Measurements from ENCODE around the gene FBXO34.

The FBXO34 gene

GRCh38 chr14:55370883-55371455, 99.7 kb downstream of the FBXO34 start:
- no peak overlapping the region for H3K9ac ChIP-seq (ENCODE audit: insufficient read length, low read depth)
- DNase-seq (ENCODE audit: low read depth, low spot score), result no peak
- no peaks in the 10 kb centered on the region for H3K27me3 ChIP-seq (ENCODE audit: insufficient read depth, insufficient read length)
- no peak overlapping the region for H3K4me3 ChIP-seq (ENCODE audit: insufficient read length, low read depth)
- no peaks in the 10 kb centered on the region for H3K4me1 ChIP-seq (ENCODE audit: insufficient read depth, insufficient read length)
- peaks cover 24% of the 10 kb centered on the region for H3K36me3 ChIP-seq (ENCODE audit: insufficient read depth, insufficient read length, low read length)
- H3K9me3 ChIP-seq (ENCODE audit: insufficient read depth, low read length), result no peaks in the 10 kb centered on the region
- TF ChIP-seq YY1 (IDR thresholded peaks at IDR 0.05; ENCODE audit: insufficient read depth, insufficient read length) (no peak), SUZ12 (IDR thresholded peaks at IDR 0.05; ENCODE audit: extremely low read depth, insufficient read depth, insufficient read length) (no peak), ZNF274 (IDR thresholded peaks at IDR 0.05; ENCODE audit: low read depth, low read length) (no peak)

GRCh38 chr14:55372423-55372822, 101.2 kb downstream of the FBXO34 start:
- no peak for TF ChIP-seq ZNF274 (IDR thresholded peaks at IDR 0.05; ENCODE audit: low read depth, low read length)
- no peak for TF ChIP-seq YY1 (IDR thresholded peaks at IDR 0.05; ENCODE audit: insufficient read depth, insufficient read length)
- no peak for TF ChIP-seq SUZ12 (IDR thresholded peaks at IDR 0.05; ENCODE audit: extremely low read depth, insufficient read depth, insufficient read length)

GRCh38 chr14:55372825-55373224, 101.6 kb downstream of the FBXO34 start:
- DNase-seq (ENCODE audit: low read depth, low spot score), result no peak
- Histone ChIP-seq H3K36me3 (ENCODE audit: insufficient read depth, insufficient read length, low read length) (peaks cover 32% of the 10 kb centered on the region), H3K4me1 (ENCODE audit: insufficient read depth, insufficient read length) (no peaks in the 10 kb centered on the region), H3K9ac (ENCODE audit: insufficient read length, low read depth) (no peak overlapping the region), H3K27me3 (ENCODE audit: insufficient read depth, insufficient read length) (no peaks in the 10 kb centered on the region), H3K9me3 (ENCODE audit: insufficient read depth, low read length) (no peaks in the 10 kb centered on the region), H3K4me3 (ENCODE audit: insufficient read length, low read depth) (no peak overlapping the region)
- TF ChIP-seq SUZ12 (IDR thresholded peaks at IDR 0.05; ENCODE audit: extremely low read depth, insufficient read depth, insufficient read length) (no peak), YY1 (IDR thresholded peaks at IDR 0.05; ENCODE audit: insufficient read depth, insufficient read length) (no peak), ZNF274 (IDR thresholded peaks at IDR 0.05; ENCODE audit: low read depth, low read length) (no peak)

More at GRCh38 chr14:55372423-55372822, 101.2 kb downstream of the FBXO34 start:
- H3K27me3 ChIP-seq (ENCODE audit: insufficient read depth, insufficient read length), result no peaks in the 10 kb centered on the region
- no peak overlapping the region for H3K9ac ChIP-seq (ENCODE audit: insufficient read length, low read depth)
- H3K4me3 ChIP-seq (ENCODE audit: insufficient read length, low read depth), result no peak overlapping the region
- no peaks in the 10 kb centered on the region for H3K9me3 ChIP-seq (ENCODE audit: insufficient read depth, low read length)
- peaks cover 32% of the 10 kb centered on the region for H3K36me3 ChIP-seq (ENCODE audit: insufficient read depth, insufficient read length, low read length)
- DNase-seq (ENCODE audit: low read depth, low spot score), result no peak
- H3K4me1 ChIP-seq (ENCODE audit: insufficient read depth, insufficient read length), result no peaks in the 10 kb centered on the region

GRCh38 chr14:55373784-55374705, 102.8 kb downstream of the FBXO34 start:
- no peak for TF ChIP-seq SUZ12 (IDR thresholded peaks at IDR 0.05; ENCODE audit: extremely low read depth, insufficient read depth, insufficient read length)
- no peak for TF ChIP-seq YY1 (IDR thresholded peaks at IDR 0.05; ENCODE audit: insufficient read depth, insufficient read length)
- no peak for TF ChIP-seq ZNF274 (IDR thresholded peaks at IDR 0.05; ENCODE audit: low read depth, low read length)
- no peak for DNase-seq (ENCODE audit: low read depth, low spot score)
- Histone ChIP-seq H3K9me3 (ENCODE audit: insufficient read depth, low read length) (no peaks in the 10 kb centered on the region), H3K4me3 (ENCODE audit: insufficient read length, low read depth) (no peak overlapping the region), H3K27me3 (ENCODE audit: insufficient read depth, insufficient read length) (no peaks in the 10 kb centered on the region), H3K4me1 (ENCODE audit: insufficient read depth, insufficient read length) (no peaks in the 10 kb centered on the region), H3K9ac (ENCODE audit: insufficient read length, low read depth) (no peak overlapping the region), H3K36me3 (ENCODE audit: insufficient read depth, insufficient read length, low read length) (peaks cover 35% of the 10 kb centered on the region)

DNA sequence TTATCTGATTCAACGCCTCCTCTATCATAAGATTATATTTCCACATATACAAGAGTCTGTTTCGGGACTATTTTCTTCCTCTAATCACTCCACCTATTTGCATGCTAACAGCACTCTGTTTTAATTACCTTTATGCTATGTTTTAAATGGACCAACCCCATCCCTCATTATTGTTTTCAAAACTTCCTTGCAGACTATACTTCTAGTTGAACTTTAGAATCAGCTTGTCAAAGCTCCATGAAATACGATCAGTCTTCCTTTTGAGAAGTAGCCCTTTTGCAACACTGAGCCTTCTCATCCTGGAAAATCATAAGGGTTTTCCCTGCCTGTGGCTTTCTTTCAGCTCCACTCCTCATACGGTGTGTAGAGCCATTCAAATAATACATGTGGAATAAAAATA, 103.5 kb downstream of the FBXO34 start:
- Histone ChIP-seq H3K4me3 (ENCODE audit: insufficient read length, low read depth) (no peak overlapping the region), H3K4me1 (ENCODE audit: insufficient read depth, insufficient read length) (no peaks in the 10 kb centered on the region), H3K27me3 (ENCODE audit: insufficient read depth, insufficient read length) (no peaks in the 10 kb centered on the region), H3K9me3 (ENCODE audit: insufficient read depth, low read length) (no peaks in the 10 kb centered on the region), H3K36me3 (ENCODE audit: insufficient read depth, insufficient read length, low read length) (peaks cover 31% of the 10 kb centered on the region), H3K9ac (ENCODE audit: insufficient read length, low read depth) (no peak overlapping the region)
- TF ChIP-seq SUZ12 (IDR thresholded peaks at IDR 0.05; ENCODE audit: extremely low read depth, insufficient read depth, insufficient read length), result no peak
- no peak for TF ChIP-seq ZNF274 (IDR thresholded peaks at IDR 0.05; ENCODE audit: low read depth, low read length)
- no peak for TF ChIP-seq YY1 (IDR thresholded peaks at IDR 0.05; ENCODE audit: insufficient read depth, insufficient read length)
- DNase-seq (ENCODE audit: low read depth, low spot score), result no peak

GRCh38 chr14:55377236-55377635, 106.0 kb downstream of the FBXO34 start:
- H3K4me1 ChIP-seq (ENCODE audit: insufficient read depth, insufficient read length), result no peaks in the 10 kb centered on the region
- no peaks in the 10 kb centered on the region for H3K27me3 ChIP-seq (ENCODE audit: insufficient read depth, insufficient read length)
- TF ChIP-seq SUZ12 (IDR thresholded peaks at IDR 0.05; ENCODE audit: extremely low read depth, insufficient read depth, insufficient read length), result no peak
- no peak for TF ChIP-seq YY1 (IDR thresholded peaks at IDR 0.05; ENCODE audit: insufficient read depth, insufficient read length)
- no peak for TF ChIP-seq ZNF274 (IDR thresholded peaks at IDR 0.05; ENCODE audit: low read depth, low read length)
- H3K9ac ChIP-seq (ENCODE audit: insufficient read length, low read depth), result no peak overlapping the region
- no peak for DNase-seq (ENCODE audit: low read depth, low spot score)
- peaks cover 47% of the 10 kb centered on the region for H3K36me3 ChIP-seq (ENCODE audit: insufficient read depth, insufficient read length, low read length)
- no peaks in the 10 kb centered on the region for H3K9me3 ChIP-seq (ENCODE audit: insufficient read depth, low read length)
- H3K4me3 ChIP-seq (ENCODE audit: insufficient read length, low read depth), result no peak overlapping the region

GRCh38 chr14:55381040-55381439, 109.8 kb downstream of the FBXO34 start:
- Histone ChIP-seq H3K4me3 (ENCODE audit: insufficient read length, low read depth) (no peak overlapping the region), H3K36me3 (ENCODE audit: insufficient read depth, insufficient read length, low read length) (peaks cover 55% of the 10 kb centered on the region), H3K27me3 (ENCODE audit: insufficient read depth, insufficient read length) (no peaks in the 10 kb centered on the region), H3K4me1 (ENCODE audit: insufficient read depth, insufficient read length) (no peaks in the 10 kb centered on the region), H3K9me3 (ENCODE audit: insufficient read depth, low read length) (no peaks in the 10 kb centered on the region), H3K9ac (ENCODE audit: insufficient read length, low read depth) (no peak overlapping the region)
- no peak for TF ChIP-seq YY1 (IDR thresholded peaks at IDR 0.05; ENCODE audit: insufficient read depth, insufficient read length)
- no peak for TF ChIP-seq SUZ12 (IDR thresholded peaks at IDR 0.05; ENCODE audit: extremely low read depth, insufficient read depth, insufficient read length)
- no peak for TF ChIP-seq ZNF274 (IDR thresholded peaks at IDR 0.05; ENCODE audit: low read depth, low read length)
- no peak for DNase-seq (ENCODE audit: low read depth, low spot score)

All from NT2/D1 (cell line).